NOMO-1 (cell line): ENCODE data around the gene CTU2.
A peak's percentile ranks its signal among the peaks of the same experiment; 100 is the strongest.

Experiments
- DNase-seq, 2 experiments: peaks; one replicate each; lab custom pipeline; 2025; ENCODE audit not compliant: unreplicated experiment in 2 of 2; lab: John Stamatoyannopoulos, UW

The CTU2 gene

DNA sequence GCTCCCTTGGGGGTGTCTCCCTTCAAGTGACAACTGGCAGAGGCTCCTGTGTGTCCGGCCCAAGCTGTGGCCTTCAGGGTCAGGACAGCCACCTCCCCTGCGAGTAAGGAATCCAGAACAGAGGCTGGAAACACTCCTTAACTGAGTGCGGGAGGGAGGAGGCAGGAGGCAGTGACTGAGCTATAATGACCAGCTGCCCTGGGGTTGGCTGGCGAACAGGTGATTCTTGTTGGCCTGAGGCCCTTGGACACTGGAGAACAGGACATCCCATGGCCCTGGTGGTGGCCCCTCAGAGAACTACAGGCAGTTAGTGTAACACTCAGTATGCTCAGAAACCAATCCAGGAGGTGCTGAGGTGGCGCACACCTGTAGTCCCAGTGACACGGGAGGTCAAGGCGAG, 10.6 kb upstream of the CTU2 start:
- no peak for DNase-seq

DNA sequence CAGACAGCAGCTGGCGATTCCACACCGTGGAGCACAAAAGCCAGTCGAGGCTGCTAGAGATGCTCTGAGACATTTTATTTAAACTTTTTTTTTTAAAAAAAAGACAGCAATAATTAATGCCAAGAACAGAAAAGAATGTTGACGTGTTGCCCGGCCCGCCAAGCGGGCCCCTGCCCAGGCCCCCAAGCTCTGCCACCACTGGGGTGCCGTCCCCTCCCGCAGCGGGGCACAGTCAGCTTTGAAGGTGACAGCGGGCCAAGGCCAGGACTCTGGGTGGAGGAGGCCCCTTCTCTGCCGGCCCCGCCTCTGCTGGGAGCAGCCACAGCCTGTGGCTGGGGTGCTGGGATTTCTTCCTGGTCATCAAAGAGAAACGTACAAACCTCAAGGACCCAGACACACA, 9.9 kb upstream of the CTU2 start:
- DNase-seq, result no peak

- no peak for DNase-seq
These were observed 9.0 kb upstream of the CTU2 start for GRCh38 chr16:88697116-88697830.

DNA sequence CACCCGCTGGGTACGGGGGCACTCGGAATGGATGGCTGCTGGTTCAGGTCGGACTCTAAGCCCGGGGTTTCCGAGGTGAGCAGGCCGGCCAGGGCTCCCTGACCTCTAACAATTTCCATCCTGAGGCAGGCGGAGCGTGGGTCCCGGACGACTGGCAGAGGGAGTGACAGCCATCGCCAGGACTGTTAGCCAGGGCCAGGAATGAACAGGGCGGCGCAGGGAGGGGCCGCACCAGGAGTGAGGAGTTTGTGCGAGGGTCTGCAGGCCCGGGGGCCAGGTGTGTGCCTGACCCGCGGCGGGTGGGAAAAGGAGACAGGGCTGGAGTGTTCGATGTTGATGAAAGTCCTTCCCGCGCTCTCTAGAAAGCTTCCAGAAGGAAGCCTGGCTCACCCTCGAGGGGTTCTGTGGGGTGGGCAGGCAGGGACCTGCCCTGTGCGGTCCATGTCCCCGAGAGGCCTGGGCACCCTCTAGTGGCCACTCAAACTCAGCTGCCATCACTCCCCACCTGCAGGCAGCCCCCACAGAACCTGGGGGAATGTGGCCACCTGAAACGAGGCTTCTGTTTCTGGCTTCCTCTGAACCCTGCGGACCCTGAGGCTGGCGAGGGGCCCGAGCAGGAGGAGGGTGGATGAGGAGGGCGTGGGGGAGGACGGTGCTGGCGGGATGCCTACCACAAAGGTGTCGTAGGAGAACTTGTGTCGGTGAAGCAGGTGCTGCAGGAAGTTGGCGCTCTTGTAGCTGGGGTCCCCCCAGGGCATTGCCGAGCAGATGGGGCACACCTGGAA, 8.3 kb upstream of the CTU2 start:
- DNase-seq, result no peak

DNA sequence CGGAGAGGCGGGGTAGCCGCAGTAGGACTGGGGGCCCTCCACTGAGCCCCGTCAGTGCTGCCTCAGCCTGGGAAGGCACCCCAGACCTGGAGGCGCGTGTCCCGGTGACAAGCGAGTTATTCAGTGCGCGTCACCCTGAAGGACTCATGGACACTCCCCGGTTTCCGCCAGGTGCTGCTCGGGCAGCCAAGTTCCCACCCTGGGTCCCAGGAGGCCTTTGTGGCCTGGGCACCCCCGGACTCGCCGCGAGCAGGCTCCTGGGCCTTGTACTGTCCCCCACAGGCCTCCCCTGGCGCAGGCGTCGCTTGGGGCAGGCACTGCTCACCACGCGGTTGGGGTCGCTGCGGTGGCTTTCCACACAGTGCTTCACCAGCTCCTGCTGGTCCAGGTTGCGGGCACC, 7.7 kb upstream of the CTU2 start:
- DNase-seq, result no peak

DNA sequence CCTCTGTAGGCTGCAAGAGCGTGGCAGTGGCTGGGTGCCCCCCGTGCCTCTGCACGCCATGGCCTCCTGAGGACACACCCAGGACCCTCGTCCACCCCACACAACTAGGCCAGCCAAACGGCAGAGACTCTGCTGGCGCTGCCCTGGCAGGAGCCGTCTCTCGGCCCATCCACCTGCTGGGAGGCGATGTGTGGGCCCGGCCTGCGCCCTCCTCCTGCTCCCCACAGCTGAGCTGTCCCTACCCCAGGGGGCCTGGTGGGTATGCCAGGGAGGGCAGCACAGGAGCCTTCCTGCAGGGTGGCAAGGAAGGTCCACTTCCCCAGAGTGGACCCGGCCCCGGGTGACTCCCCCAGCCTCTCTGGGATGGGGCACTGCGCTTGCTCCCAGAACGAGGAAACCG, 7.1 kb upstream of the CTU2 start:
- no peak for DNase-seq

- DNase-seq, result no peak
These were observed 6.0 kb upstream of the CTU2 start for GRCh38 chr16:88700322-88700635.

GRCh38 chr16:88700636-88701482, 5.4 kb upstream of the CTU2 start:
- DNase-seq, result peak; percentile 97 to 98

GRCh38 chr16:88701581-88702370, 4.5 kb upstream of the CTU2 start:
- no peak for DNase-seq

DNA sequence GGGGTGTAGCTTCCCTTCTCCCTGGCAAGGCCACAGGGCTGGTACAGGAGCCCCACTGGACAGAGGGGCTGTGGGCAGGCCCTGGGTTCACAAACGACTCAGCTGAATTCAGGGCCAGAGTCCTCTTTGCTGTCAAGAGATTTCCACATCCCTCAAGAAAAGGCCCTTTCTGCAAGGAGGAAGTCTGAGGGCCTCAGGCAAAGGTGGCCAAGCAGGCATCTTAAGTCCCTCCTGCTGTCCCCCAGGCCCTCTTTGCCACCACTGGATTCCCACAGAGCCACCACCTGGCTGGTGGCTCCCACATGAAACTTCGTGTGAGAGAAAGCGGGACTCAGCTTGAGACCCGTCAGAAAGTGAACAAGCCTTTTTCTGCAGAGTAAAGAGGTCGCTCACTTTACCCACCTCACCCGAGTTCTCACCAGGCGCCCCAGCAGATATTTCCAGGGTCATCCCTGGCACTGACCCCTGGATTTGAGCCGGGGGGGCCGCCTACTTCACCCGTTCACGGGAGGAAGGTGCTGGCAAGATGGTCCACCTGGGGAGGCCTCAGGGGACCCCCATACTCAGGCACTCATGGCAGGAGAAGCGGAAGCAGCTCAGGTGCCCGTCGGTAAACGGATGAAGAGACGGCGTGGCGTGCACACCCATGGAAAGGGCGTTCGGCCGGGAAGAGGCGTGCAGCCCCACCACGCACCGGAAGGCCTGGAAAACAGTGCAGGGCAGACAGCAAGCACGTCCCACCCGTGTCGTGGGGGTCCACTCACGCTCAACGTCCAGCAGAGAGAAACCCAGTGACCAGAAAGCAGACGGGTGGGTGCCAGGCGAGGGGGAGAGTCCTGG, 3.7 kb upstream of the CTU2 start:
- DNase-seq, result peak; percentile 43 to 66

DNA sequence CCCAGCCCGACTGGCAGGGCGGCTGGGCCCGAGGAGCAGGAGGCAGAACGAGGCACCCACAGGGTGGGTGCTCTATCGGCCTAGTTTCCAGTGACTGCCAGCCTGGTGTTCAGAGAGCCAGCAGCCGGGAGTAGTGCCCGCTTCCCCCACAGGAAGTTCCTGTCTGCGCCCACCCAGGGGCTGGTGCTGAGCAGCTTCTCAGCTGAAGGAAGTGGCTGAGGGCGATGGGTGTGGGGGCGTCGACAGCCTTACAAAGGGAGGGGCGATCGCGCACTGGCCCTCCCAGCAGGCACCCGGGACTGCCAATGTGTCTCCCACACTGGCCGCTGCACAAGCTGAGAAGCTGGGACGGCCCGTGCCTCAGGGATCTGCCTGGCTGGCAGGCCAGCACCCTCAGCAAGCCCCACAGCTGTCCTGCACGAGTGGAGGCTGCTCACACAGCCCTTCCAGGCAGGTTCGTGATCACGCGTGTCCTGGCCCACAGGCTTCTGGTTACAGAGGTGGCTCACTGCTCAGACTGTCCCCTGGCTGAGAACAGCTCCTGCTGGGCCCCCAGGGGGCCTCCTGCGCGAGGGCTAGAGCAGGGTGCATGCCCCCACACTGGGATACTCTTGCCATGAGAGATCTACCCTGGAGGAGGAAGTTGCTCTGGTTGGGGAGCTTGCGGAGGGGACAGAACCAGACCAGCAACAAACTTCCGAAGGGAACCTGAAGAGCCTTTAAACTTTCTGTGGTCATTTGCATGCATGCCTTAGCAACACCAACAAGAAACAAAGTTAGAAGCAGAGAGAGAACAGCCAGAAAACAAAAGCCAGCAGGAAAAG, 2.6 kb upstream of the CTU2 start:
- DNase-seq, result peak; percentile 61 to 65

DNA sequence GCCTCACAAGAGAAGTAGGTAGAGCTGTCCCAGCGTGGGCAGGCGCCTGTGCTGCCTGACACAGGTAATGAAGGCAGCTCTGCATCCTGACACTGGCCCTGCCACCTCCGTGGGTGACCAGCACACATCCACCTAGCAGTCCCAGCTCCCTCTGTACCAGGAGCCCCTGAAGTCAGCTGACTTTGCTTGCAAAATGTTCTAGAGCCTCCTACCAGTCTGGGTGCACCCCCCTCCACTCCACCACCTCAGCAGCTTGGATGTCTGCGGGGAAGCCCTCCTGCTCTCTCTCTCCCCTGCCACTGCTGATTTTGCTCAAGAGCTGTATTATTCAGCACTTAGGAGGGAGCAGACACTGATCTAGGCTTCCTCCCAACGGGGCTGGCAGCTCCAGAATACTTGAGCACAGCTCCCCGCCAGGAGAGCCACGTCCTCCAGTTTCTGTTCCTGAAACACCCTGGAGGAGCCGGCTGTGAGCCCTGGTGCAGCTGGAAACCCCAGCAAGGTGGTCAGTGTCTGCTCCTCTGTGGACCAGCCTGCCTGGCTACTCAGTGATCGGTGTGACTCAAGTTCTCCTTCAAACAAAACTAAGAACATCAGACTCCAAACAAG, 1.1 kb upstream of the CTU2 start:
- peak; percentile 57 to 62 for DNase-seq

- no peak for DNase-seq
These were observed 488 bp upstream of the CTU2 start for GRCh38 chr16:88705801-88706228.

DNA sequence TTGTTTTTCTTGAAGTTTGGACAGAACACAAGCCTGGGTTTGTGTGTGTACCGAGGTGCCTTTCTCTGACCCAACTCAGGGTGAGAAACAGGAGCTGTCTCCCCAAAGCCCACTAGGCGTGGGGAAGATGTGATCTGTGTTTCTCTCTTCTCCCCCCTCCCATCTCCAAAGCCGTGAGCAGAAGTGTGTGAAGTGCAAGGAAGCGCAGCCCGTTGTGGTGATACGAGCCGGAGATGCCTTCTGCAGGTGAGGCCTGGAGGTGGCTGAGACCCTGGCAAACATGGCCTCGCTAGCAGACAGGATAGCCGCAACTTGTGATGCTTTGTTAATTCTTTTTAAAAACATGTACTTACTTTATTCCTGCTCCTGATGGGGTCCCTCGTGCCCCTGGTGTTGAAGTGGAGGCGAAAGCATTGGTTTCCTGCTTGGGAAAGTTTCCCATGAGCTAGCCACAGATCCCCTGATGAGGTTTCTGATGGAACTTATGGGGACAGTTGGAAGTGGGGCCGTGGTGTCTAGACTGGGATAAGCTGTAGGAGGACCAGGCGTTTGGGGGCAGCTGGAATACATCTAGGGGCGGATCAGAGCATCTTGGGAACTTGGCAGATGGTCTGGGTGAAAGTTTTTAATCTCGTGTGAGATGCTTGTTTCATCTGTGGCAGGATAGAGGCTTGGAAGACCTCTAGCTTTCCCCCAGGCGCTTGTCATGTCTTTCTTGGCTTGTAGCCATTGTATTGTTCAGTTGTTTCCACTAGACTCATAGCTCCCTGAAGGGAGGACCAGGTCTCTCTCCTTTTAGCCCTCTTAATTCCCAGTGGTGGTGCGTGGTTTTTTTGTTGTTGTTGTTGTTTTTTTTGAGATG, 893 bp downstream of the CTU2 start:
- DNase-seq, result no peak

GRCh38 chr16:88710556-88710955, 4.3 kb downstream of the CTU2 start:
- no peak for DNase-seq

DNA sequence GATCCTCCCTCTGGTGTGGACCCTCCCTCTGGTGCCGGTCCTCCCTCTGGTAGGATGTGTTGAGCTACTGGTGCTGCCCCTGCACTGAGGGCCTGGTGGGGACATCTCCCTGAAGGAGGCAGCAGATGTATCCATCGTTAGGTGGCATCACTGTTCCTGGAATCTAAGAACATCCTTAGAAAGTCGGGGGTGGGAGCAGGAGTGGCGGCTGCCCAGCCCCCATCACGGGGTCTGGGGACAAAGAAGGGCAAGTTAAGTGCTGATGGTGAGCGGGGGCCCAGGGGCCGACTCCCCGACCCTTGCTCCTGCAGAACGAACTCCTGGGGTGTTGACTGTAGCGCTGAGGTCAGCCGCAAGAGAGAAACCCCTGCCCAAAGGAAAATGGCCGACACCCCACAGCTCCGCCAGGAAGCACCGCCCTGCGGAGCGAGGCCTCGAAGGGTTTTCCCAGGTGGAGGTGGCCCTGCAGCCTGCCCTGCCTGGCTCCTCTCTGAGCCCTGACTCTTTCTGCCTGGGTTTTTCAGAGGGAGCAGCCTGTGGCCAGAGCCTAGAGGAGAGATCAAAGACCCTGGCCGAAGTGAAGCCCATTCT, 5.5 kb downstream of the CTU2 start:
- no peak for DNase-seq

GRCh38 chr16:88712362-88712979, 6.2 kb downstream of the CTU2 start:
- DNase-seq, result no peak
